ENCODE data around the gene OR2T10.
"Not testable (repeated sequence)": the region's sequence is repeated elsewhere in the genome, so short reads cannot be mapped to it uniquely, and the experiment has no call there.

Gene OR2T10

GRCh38 chr1:248597589-248597988, at the start of gene OR2T10:
Gene OR2T10 (minus strand): TSS chr1:248597700. CDS start chr1:248593768, 3,932 bp downstream.
- no peak for DNase-seq

GRCh38 chr1:248645178-248645577, 47.7 kb upstream of the OR2T10 start, which contains the start of gene OR2T35:
Gene OR2T35 (minus strand): TSS chr1:248645278. CDS start chr1:248639258, 6,020 bp downstream.
- DNase-seq = not testable (repeated sequence)

- DNase-seq = not testable (repeated sequence)
Observed at GRCh38 chr1:248642971-248643651, 45.6 kb upstream of the OR2T10 start.

- DNase-seq = not testable (repeated sequence)
Observed at GRCh38 chr1:248641583-248641982, 44.1 kb upstream of the OR2T10 start.

GRCh38 chr1:248640906-248641305, 43.4 kb upstream of the OR2T10 start:
- DNase-seq = not testable (repeated sequence)

- DNase-seq = not testable (repeated sequence)
Observed at GRCh38 chr1:248639652-248640051, 42.2 kb upstream of the OR2T10 start.

GRCh38 chr1:248636612-248637011, 39.1 kb upstream of the OR2T10 start:
- DNase-seq = not testable (repeated sequence)

- DNase-seq = not testable (repeated sequence)
Observed at GRCh38 chr1:248634991-248635390, 37.5 kb upstream of the OR2T10 start, which contains the start of gene OR2T11. Gene OR2T11 (minus strand): TSS chr1:248635091. CDS start chr1:248627128, 7,963 bp downstream.

GRCh38 chr1:248631354-248632008, 34.0 kb upstream of the OR2T10 start:
- DNase-seq = no peak

- DNase-seq = no peak
Observed at GRCh38 chr1:248630551-248630950, 33.1 kb upstream of the OR2T10 start.

GRCh38 chr1:248627971-248628844, 30.7 kb upstream of the OR2T10 start:
- no peak for DNase-seq

GRCh38 chr1:248625971-248626370, 28.5 kb upstream of the OR2T10 start:
- DNase-seq = no peak

GRCh38 chr1:248625166-248625565, 27.7 kb upstream of the OR2T10 start:
- DNase-seq = no peak

- DNase-seq = peak; percentile 22
Observed at GRCh38 chr1:248622570-248623001, 25.1 kb upstream of the OR2T10 start.

- DNase-seq = no peak
Observed at GRCh38 chr1:248621770-248622169, 24.3 kb upstream of the OR2T10 start.

- no peak for DNase-seq
Observed at GRCh38 chr1:248618878-248619277, 21.4 kb upstream of the OR2T10 start.

- DNase-seq = no peak
Observed at GRCh38 chr1:248618119-248618518, 20.6 kb upstream of the OR2T10 start.

GRCh38 chr1:248613742-248614141, 16.2 kb upstream of the OR2T10 start:
- no peak for DNase-seq

GRCh38 chr1:248611883-248612414, 14.4 kb upstream of the OR2T10 start:
- DNase-seq = no peak

- DNase-seq = no peak
Observed at GRCh38 chr1:248610301-248610700, 12.8 kb upstream of the OR2T10 start.

- no peak for DNase-seq
Observed at GRCh38 chr1:248599396-248599795, 1.9 kb upstream of the OR2T10 start.

GRCh38 chr1:248596615-248597014, 885 bp downstream of the OR2T10 start:
- no peak for DNase-seq

- no peak for DNase-seq
Observed at GRCh38 chr1:248593226-248593625, 4.3 kb downstream of the OR2T10 start.
